GM10248 (cell line): ENCODE data around the gene TRPC4AP.

Source experiments
- CTCF ChIA-PET: fragments of 300-600 bp; sonication (Branson Sonifier 250); formaldehyde crosslinking; extraction: SDS; loops from one replicate; lab custom pipeline; 2021; ENCODE audit warnings: antibody characterized with exemption; lab: Yijun Ruan, JAX
- POLR2A ChIA-PET: fragments of 350-650 bp; sonication (Branson Sonifier 250); formaldehyde crosslinking; extraction: SDS; loops from one replicate; lab custom pipeline; 2020; ENCODE audit warnings: antibody characterized with exemption; lab: Yijun Ruan, JAX
- DNase-seq: peaks from one replicate; pipeline ENCODE4 v3.0.0; 2012; ENCODE audit errors: extremely low spot score
- CTCF ChIP-seq: IDR thresholded peaks from 2 replicates; pipeline ENCODE4 v1.5.1; 2012; ENCODE audit warnings: mild to moderate bottlenecking, low read depth; ENCODE audit errors: extremely low read depth, missing control alignments, control extremely low read depth

Gene TRPC4AP

DNA sequence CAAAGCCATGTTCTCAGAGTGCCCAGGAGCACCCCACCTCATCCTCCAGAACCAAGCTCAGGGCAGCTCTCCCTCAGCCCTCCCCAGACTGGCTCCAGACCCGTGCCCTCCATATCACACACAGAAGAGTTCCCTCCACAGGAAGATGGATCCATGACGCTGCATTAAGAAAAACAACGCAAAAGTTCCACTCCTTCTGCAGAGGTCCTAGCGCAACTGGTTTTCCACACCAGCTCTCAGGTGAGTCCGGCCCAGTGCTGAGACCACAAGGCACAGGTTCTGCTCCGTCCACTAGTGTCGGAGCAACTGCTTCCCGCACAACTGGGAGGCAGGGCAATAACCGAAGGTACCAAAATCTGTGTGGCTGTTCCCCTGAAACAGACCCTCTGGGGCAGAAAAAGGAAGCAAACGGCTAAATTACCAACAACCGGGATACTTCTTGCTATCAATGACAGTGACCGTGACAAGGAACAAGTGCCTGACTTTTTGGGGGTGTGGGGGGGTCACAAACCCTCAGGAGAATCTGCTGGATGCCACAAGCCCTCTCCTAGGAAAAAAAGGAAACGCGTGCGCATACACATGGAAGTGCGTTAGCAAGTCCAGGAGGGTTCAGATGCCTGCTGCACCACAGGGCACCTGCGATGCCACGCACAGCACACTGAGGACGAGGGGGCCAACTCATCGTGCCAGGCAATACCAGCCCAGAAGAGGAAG is 87.7 kb downstream of the TRPC4AP start:
- ChIA-PET CTCF (interaction anchor here (0.8 to 2.1 kb wide), 2 partner anchors 129 to 131 kb away, joined by 3 to 5 read pairs; no protein-coding TSS in a partner anchor), POLR2A (no interaction called here)
- no peak for TF ChIP-seq CTCF
- no peak for DNase-seq

DNA sequence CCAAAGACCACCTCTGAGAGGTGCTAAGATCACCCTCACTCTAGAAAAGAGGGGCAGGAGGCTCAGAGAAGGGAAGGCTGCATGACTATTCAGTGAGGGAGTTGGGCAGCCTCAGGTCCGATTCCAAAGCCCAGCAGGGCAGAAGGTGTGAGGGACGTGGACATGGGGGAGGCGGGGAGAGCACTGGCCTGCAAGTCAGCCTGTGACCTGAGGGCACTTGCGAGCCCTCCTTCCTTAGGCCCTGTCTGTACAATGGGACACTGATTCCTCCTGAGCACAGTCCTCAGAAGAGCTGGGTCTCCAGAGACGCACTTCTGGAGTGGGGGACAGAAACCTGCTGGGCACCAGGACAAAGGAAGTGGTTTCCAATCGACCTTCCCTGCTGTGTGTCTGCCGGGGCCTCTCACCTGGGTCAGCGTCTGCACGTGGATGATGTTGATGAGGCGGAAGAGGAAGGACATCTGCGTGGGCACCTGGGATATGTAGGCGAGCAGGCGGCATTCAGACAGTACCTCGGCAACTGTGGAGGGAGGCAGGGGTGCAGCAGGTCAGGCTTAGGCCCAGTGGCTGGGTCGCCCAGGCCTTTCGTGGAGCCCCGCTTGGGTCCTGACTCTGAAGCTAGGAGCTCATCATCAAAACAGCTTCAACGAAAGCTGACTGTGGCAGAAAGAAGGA is 88.4 kb downstream of the TRPC4AP start:
- DNase-seq: no peak
- no peak for TF ChIP-seq CTCF
- ChIA-PET CTCF (interaction anchor here (2.1 kb wide), 1 partner anchor 130 kb away, joined by 5 read pairs; no protein-coding TSS in a partner anchor), POLR2A (no interaction called here)

DNA sequence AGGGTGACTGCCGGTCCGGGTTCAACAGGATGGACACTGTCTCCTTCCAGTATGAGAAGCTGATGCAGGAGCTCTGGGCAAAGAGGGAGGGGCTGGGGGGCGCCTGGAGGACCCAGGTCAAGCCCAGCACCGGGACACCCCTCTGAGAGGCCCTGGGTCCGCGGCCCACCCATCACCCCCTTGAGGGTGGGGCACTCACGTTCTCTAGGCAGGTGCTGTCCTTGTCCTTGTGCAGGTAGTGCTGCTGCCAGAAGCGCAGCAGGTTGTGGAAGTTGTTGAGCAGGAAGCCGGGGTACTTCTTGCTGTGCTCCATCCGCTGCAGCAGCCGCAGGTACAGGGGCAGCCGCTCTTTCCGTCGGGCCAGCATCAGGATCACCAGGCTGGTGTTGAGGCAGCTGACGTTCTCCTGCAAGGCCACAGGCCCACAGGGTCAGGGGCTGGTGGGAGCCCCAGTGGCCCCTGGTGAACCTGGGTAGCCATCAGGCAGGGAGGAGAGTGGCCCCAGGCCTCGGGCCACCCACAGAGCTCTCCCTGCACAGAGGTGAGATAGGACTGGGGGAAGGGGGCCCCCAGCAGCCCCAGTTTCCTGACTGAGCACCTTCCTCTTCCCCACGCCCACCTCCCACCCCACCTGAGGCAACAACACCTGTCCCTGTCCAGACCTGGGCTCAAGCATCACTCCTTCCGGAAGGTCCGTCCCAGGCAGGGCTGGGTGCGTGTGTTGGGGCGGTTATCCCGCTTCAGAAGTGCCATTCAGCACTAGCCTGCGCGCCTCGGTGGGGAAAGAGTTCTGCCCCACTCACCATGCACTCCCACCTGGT is 89.2 kb downstream of the TRPC4AP start:
- ChIA-PET POLR2A (no interaction called here), CTCF (interaction anchor here (1.2 to 2.1 kb wide), 2 partner anchors 11 to 129 kb away, joined by 3 to 5 read pairs; no protein-coding TSS in a partner anchor)
- no peak for DNase-seq
- TF ChIP-seq CTCF: no peak

DNA sequence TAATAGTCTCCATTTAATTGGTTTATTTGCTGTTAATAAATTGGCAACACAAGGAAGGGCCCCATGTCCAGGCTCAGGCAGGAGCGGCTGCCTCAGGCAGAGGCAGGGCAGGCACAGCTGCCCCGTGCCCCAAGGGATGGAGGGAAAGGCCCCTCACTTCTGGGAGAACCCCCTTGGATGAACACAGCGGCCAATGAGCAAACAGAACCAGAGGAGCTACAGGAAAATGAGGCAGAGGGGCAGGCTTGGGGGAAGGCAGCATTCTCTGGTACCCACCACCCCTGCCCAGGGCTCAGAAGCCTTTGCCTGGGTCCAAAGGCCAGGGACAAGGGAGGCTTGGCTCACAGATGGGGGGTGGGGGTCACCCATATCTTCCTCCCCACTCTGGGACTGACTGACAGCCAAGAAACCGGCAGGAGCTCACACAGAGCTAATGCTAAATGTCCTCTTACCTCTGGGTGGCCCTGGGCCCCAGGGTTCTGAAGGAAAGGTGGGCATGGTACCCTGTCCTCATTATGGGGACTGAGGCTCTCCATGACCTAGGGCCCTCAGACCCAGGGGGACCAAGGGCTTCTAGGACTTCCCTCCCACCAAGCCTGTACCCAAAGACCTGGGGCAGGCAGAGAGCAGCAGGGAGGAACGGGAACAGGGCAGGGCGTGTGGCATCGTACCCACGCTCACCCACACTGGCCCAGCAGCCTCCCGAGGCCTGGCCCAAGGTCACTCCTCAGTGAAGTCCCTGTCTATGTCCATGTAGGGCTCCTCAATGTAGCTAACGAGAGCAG is 90.0 kb downstream of the TRPC4AP start:
- ChIA-PET POLR2A (no interaction called here), CTCF (interaction anchor here (1.2 to 2.1 kb wide), 3 partner anchors 11 to 129 kb away, joined by 3 to 5 read pairs (median 4); no protein-coding TSS in a partner anchor)

More for the DNA sequence above, 90.0 kb downstream of the TRPC4AP start:
- no peak for TF ChIP-seq CTCF
- DNase-seq: no peak
